GM12891 (cell line): Measurements from ENCODE around the gene FAM3D.

Source experiments
- POLR2AphosphoS5 ChIP-seq: IDR thresholded peaks from 2 replicates; pipeline ENCODE4 v1.6.1; 2011; ENCODE audit warnings: low read depth, low read length, control low read depth
- TAF1 ChIP-seq: IDR thresholded peaks from 2 replicates; pipeline ENCODE4 v1.6.1; 2011; ENCODE audit warnings: low read depth, low read length, control low read depth

DNA sequence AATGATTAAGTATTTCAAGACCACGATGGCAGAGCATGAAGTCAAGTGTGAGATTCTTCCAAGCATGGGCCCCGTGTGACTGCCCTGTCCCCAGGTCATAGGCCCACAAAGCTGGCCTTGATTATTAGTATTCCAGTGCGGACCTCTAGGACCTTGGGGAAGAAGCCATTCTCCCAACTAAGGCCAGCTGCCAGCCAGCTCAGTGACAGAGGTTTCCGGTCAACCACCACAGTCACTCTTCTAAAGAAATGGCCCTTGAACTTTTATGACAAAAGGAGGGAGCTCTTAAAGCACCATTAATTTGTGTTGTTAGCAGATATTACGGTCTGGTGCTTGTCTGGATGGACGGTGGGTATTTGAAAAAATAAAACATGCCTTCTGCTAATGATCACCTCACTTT, 28.0 kb downstream of the FAM3D start:
- no peak for TF ChIP-seq POLR2AphosphoS5
- TF ChIP-seq TAF1 = no peak
